Myocyte (in vitro differentiated cells): ENCODE data around the gene SCGB1A1. TPM values are rescaled to one million over a fixed set of nuclear protein-coding genes. Genes with fewer than 3 reads are reported as not detected.
"Not testable (repeated sequence)": the region's sequence is repeated elsewhere in the genome, so short reads cannot be mapped to it uniquely, and the experiment has no call there.

Experiments used
- DNase-seq: peaks from one replicate; pipeline ENCODE4 v3.0.0-alpha.2; 2012; ENCODE audit warnings: low read depth
- polyA plus RNA-seq: library from polyadenylated mRNA; unstranded; fragments of >200 nt; gene quantifications from one replicate; pipeline ENCODE4 v1.2.1, GENCODE V29; 2012; ENCODE audit warnings: missing spikeins
- total RNA-seq: library from RNA; depleted of rRNA; stranded (reverse); fragments of >200 nt; gene quantifications from 2 replicates; pipeline ENCODE4 v1.2.3, GENCODE V29; 2014

Gene SCGB1A1
- total RNA-seq, result not detected in 2 replicates
- not detected for polyA plus RNA-seq

- no peak for DNase-seq
These were observed at the start of gene SCGB1A1 for GRCh38 chr11:62418733-62419132. Gene SCGB1A1 (plus strand): TSS chr11:62419033. CDS start chr11:62419096, 63 bp downstream.

GRCh38 chr11:62370743-62371440 is 47.9 kb upstream of the SCGB1A1 start:
- DNase-seq, result no peak

- DNase-seq, result no peak
These were observed 46.0 kb upstream of the SCGB1A1 start for GRCh38 chr11:62372871-62373270.

DNA sequence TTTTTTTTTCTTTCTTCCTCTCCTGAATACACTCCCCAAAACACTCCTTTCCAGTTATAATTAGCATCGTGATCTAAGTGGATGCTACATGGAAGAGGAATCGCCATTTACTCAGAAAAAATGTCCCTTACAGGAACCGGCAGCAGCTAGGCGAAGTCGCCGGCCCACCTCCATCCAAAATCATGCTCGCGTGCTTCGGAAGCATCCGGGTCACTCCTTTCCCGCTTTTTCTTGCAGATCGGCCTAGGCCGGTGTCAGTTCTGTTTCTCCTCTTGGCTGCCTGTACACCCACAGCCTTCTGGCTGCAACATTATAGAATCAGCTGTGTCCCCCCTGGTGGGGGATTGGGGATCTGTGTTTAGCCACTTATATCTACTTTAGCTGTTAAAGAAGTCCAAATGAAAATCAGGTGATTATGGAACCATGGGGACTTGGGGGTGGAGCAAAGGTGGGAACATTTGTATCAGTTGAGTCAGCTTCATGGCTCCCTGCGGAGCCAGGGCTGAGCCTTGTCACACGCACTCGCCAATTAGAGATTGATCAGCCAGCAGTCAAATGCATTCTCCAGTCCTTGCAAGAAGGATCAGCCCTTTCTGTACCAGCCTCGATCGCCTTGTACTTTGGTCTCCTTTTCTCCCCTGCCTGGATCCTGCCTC is 45.2 kb upstream of the SCGB1A1 start:
- DNase-seq, result no peak

- no peak for DNase-seq
These were observed 44.0 kb upstream of the SCGB1A1 start for GRCh38 chr11:62374801-62375200.

GRCh38 chr11:62378459-62379063 is 40.3 kb upstream of the SCGB1A1 start:
- DNase-seq, result peak; percentile 59

DNA sequence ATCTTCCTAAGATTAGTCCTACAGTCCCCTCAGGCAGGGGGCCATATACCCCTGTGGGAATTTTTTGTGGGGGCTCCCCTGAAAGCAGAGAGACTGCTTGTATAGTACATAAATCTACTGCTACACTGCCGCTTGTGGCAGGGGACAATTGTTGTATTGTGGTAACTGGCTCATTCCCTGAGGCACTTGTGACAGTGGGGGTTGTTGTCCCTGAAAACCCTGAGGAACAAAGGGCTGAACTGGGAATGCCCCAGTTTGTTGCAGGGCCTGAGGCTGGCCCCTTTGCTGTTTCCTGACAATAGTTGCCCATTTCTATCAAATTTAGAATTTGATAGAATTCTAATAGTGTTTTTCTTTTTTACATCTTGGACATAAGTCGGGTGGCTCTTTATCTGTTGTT is 39.2 kb upstream of the SCGB1A1 start:
- not testable (repeated sequence) for DNase-seq

DNA sequence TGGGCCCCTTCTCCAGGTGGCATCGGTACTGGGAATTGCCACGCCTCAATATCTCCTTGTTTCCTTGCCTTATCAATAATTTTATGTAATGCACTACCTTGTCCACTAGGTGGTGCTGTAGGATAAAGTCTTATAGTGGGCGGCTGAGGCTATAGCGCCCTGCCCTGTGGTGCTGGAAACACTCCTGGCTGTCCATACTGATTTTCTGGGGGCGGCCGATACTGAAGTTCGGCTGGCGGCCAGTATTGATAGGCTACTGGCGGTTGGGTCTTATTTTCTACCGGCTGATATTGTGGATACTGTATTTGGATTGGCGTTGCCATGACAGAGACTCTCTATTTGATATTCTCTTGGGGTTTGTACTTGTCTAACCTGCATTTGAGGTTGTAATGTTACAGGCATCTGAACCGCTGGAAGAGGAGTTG is 38.0 kb upstream of the SCGB1A1 start:
- DNase-seq, result peak; percentile 77

DNA sequence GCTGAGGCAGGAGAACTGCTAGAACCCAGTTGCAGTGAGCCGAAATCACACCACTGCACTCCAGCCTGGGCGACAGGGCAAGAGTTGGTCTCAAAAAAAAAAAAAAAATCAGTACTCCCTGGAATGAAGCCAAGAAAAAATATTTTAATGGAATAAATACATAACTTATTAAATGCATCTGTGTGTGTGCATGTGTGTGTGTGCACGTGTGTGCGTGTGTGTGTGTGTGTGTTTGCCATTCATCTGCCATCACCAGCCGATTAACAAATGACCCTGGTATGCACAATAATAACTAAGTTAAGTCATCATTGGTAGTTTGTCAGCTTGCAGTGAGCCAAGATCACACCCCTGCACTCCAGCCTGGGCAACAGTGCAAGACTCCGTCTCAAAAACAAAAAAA is 35.0 kb upstream of the SCGB1A1 start:
- DNase-seq, result no peak

DNA sequence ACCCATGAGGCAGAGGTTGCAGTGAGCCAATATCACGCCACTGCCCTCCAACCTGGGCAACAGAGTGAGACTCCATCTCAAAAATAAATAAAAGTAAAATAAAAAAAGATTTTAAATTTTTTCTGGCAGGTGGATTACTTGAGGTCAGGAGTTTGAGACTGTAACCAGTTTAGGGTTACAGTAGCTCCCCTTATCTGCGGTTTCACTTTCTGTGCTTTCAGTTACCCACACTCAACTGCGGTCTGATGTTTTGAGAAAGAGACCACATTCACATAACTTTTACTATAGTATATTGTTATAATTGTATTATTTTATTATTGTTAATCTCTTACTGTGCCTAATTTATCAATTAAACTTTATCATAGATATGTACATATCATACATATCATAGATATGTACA is 32.8 kb upstream of the SCGB1A1 start:
- not testable (repeated sequence) for DNase-seq

- no peak for DNase-seq
These were observed 31.5 kb upstream of the SCGB1A1 start for GRCh38 chr11:62387381-62387780.

GRCh38 chr11:62388999-62389398 is 29.8 kb upstream of the SCGB1A1 start:
- DNase-seq, result no peak

DNA sequence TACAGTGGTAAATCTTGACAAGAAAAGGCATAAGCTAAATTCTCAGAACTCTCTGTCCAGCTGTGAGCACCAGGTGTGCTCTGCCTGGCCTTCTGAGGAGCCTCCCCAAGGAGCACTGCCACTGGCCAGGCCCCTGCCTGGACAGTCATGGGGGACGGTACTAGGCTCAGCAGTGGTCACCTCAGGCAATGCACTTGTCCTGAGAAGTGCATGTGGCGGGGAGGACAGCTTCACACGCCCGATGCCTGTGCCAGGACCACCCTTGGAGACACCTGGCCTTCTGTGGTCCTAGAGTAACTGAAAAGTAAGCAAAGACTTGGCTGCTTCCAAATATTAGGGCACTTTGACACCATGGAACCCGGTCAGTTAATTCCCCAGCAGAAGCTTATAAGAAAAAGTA is 28.6 kb upstream of the SCGB1A1 start:
- no peak for DNase-seq

- DNase-seq, result no peak
These were observed 28.1 kb upstream of the SCGB1A1 start for GRCh38 chr11:62390722-62391121.

GRCh38 chr11:62391642-62392425 is 27.0 kb upstream of the SCGB1A1 start:
- DNase-seq, result no peak

- no peak for DNase-seq
These were observed 26.3 kb upstream of the SCGB1A1 start for GRCh38 chr11:62392506-62392905.

- DNase-seq, result no peak
These were observed 25.7 kb upstream of the SCGB1A1 start for GRCh38 chr11:62393061-62393611.

DNA sequence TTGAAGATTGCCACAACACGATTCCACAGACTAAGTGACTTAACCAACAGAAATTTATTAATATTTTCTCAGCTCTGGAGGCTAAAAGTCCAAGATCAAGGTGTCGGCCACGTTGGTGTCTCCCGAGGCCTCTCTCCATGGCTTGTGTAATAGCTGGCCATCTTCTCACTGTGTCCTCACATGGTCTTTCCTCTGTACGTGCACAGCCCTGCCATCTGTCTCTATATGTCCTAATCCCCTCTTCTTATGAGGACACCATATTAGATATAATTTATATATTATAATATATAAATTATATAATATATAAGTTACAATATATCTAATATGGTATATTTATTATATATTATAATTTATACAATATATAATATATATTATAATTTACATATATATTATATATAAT is 25.1 kb upstream of the SCGB1A1 start:
- DNase-seq, result no peak

GRCh38 chr11:62394825-62395538 is 23.9 kb upstream of the SCGB1A1 start:
- peak; percentile 88 for DNase-seq

- DNase-seq, result no peak
These were observed 22.8 kb upstream of the SCGB1A1 start for GRCh38 chr11:62395885-62396551.
